ENCODE measurements around the gene RYR3. TPM values are rescaled to one million over a fixed set of nuclear protein-coding genes. Genes with fewer than 3 reads are reported as not detected.
A peak's percentile ranks its signal among the peaks of the same experiment; 100 is the strongest.

Gene RYR3
- polyA plus RNA-seq, 1 donor (not counting 4 experiments of a cell fraction or from before 2014, with no cell fraction given): 0.04 TPM

DNA sequence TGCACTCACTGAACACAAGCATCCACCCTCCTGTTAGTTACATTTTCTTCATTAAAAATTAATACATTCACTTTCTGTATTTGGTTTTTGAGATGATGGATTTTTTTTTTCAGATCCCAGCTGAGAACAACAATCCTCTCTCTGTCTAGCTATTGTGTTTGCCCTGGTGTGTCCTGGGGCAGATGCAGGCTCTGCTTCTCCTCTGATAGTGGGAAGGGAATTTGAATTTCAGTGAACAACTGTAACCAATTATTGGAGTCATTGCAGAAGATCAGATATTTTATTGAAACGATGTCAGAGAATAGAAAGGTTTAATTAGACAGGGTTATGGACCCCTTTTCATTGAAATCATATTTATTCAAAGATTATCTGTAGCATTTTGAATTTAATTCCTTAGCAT, 33.1 kb upstream of the RYR3 start:
- Histone ChIP-seq H3K79me2 (ENCODE audit: control insufficient read depth, insufficient read depth, low read length) (no peaks in the 10 kb centered on the region), H3K9ac (ENCODE audit: control insufficient read depth, extremely low read depth, insufficient read depth, low read length) (no peak overlapping the region), H3K4me2 (ENCODE audit: control insufficient read depth, extremely low read depth, insufficient read depth, low read depth, low read length) (no peak overlapping the region), H3K4me3 (ENCODE audit: control insufficient read depth in 2 of 3, extremely low read depth in 1 of 3, insufficient read depth in 2 of 3, low read depth in 1 of 3, low read length in 3 of 3) (no peak overlapping the region), H3K9me3 (ENCODE audit: control insufficient read depth, low read depth, low read length) (no peaks in the 10 kb centered on the region), H2AFZ (ENCODE audit: control insufficient read depth, low read length) (no peak overlapping the region), H3K4me1 (ENCODE audit: control insufficient read depth, extremely low read depth, insufficient read depth, low read length) (peaks cover 19% of the 10 kb centered on the region), H3K27me3 (ENCODE audit: control insufficient read depth, extremely low read depth, insufficient read depth, low read length) (no peaks in the 10 kb centered on the region), H3K36me3 (ENCODE audit: control insufficient read depth in 2 of 2, extremely low read depth in 1 of 2, insufficient read depth in 2 of 2, low read length in 2 of 2) (no peaks in the 10 kb centered on the region), H4K20me1 (ENCODE audit: control insufficient read depth, extremely low read depth, insufficient read depth, low read length) (no peaks in the 10 kb centered on the region), H3K27ac (ENCODE audit: control insufficient read depth, insufficient read depth, low read length) (no peak overlapping the region), H3K9me1 (ENCODE audit: control insufficient read depth, extremely low read depth, insufficient read depth, low read length) (no peaks in the 10 kb centered on the region)
- dilution Hi-C loops (cut with MboI; ENCODE audit: extremely low pct_ligation_motif_present, low sequenced_read_pairs): no loop called here
- FAIRE-seq (no peak), DNase-seq (ENCODE audit: low read depth, low spot score) (no peak)
- TF ChIP-seq EZH2 (IDR thresholded peaks at IDR 0.05; ENCODE audit: low read length): no peak
- TF ChIP-seq, protein P1, sequence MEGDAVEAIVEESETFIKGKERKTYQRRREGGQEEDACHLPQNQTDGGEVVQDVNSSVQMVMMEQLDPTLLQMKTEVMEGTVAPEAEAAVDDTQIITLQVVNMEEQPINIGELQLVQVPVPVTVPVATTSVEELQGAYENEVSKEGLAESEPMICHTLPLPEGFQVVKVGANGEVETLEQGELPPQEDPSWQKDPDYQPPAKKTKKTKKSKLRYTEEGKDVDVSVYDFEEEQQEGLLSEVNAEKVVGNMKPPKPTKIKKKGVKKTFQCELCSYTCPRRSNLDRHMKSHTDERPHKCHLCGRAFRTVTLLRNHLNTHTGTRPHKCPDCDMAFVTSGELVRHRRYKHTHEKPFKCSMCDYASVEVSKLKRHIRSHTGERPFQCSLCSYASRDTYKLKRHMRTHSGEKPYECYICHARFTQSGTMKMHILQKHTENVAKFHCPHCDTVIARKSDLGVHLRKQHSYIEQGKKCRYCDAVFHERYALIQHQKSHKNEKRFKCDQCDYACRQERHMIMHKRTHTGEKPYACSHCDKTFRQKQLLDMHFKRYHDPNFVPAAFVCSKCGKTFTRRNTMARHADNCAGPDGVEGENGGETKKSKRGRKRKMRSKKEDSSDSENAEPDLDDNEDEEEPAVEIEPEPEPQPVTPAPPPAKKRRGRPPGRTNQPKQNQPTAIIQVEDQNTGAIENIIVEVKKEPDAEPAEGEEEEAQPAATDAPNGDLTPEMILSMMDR (optimal IDR thresholded peaks at IDR 0.05 in 1 of 3, IDR thresholded peaks at IDR 0.05 in 1 of 3, conservative IDR thresholded peaks at IDR 0.05 in 1 of 3; ENCODE audit: extremely low read depth in 1 of 3, insufficient read depth in 2 of 3, low read length in 3 of 3): no peak

DNA sequence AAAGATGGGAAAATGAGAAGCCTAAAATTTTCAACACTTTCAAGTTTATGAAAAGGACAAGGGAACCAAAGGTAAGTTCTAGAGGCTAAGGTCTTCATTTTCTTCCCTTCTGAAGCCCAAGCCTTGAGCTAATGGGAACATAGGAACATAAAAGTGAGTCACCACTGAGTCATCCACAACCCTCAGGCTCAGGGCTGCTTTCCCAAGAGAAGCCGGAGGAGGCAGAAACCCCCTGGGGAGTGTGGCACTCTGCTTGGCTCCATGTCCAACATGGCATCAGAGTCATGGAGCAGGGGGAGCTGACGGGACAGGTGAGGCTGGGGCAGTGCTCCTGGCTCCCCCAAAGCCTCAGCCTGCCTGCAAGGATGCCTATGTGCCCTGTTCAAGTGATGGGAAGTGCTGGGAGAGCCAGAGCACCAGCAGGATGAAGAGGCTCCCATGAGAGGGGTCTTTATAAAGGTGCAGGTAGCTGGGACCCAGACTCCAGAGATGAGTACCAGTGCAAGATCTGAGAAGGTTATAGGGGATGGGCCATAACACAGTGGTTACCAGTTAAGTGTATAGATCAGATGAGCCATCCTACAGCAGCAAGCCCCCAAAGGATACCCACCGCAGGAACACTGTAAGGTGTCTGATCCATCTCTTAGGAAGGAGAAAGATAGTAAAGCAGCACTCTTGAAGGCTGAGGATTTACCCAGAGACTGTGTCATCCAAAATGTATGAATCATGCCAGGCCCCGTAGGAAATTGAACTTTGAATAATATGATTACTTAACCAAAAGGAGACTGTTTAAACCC, 31.8 kb upstream of the RYR3 start:
- Histone ChIP-seq H3K79me2 (ENCODE audit: control insufficient read depth, insufficient read depth, low read length) (no peaks in the 10 kb centered on the region), H3K4me3 (ENCODE audit: control insufficient read depth in 2 of 3, extremely low read depth in 1 of 3, insufficient read depth in 2 of 3, low read depth in 1 of 3, low read length in 3 of 3) (peak overlapping the region in 2 of 3 experiments; percentile 33 to 44), H4K20me1 (ENCODE audit: control insufficient read depth, extremely low read depth, insufficient read depth, low read length) (no peaks in the 10 kb centered on the region), H3K36me3 (ENCODE audit: control insufficient read depth in 2 of 2, extremely low read depth in 1 of 2, insufficient read depth in 2 of 2, low read length in 2 of 2) (no peaks in the 10 kb centered on the region), H2AFZ (ENCODE audit: control insufficient read depth, low read length) (peak overlapping the region; percentile 76), H3K27ac (ENCODE audit: control insufficient read depth, insufficient read depth, low read length) (peak overlapping the region; percentile 98), H3K9ac (ENCODE audit: control insufficient read depth, extremely low read depth, insufficient read depth, low read length) (peak overlapping the region; percentile 64), H3K4me1 (ENCODE audit: control insufficient read depth, extremely low read depth, insufficient read depth, low read length) (peaks cover 19% of the 10 kb centered on the region), H3K27me3 (ENCODE audit: control insufficient read depth, extremely low read depth, insufficient read depth, low read length) (no peaks in the 10 kb centered on the region), H3K9me3 (ENCODE audit: control insufficient read depth, low read depth, low read length) (no peaks in the 10 kb centered on the region), H3K4me2 (ENCODE audit: control insufficient read depth, extremely low read depth, insufficient read depth, low read depth, low read length) (peak overlapping the region; percentile 82), H3K9me1 (ENCODE audit: control insufficient read depth, extremely low read depth, insufficient read depth, low read length) (no peaks in the 10 kb centered on the region)
- no peak for TF ChIP-seq EZH2 (IDR thresholded peaks at IDR 0.05; ENCODE audit: low read length)
- TF ChIP-seq, protein P1 (optimal IDR thresholded peaks at IDR 0.05 in 1 of 3, IDR thresholded peaks at IDR 0.05 in 1 of 3, conservative IDR thresholded peaks at IDR 0.05 in 1 of 3; ENCODE audit: extremely low read depth in 1 of 3, insufficient read depth in 2 of 3, low read length in 3 of 3): peak; percentile 15 to 30 (median 19)
- FAIRE-seq: peak; percentile 95
- dilution Hi-C loops (cut with MboI; ENCODE audit: extremely low pct_ligation_motif_present, low sequenced_read_pairs): no loop called here
- peak; percentile 76 for DNase-seq (ENCODE audit: low read depth, low spot score)
